CD4-positive, alpha-beta memory T cell (primary cell): Measurements from ENCODE around the gene KLHL35. TPM values are rescaled to one million over a fixed set of nuclear protein-coding genes. Genes with fewer than 3 reads are reported as not detected.

Experiments used
- CTCF ChIA-PET: fragments of 350-600 bp; sonication (Branson Sonifier 250); formaldehyde crosslinking; loops from one replicate; lab custom pipeline; 2021; ENCODE audit warnings: inconsistent platforms; ENCODE audit not compliant: partially characterized antibody; lab: Charles Lee
- POLR2A ChIA-PET: fragments of 350-600 bp; sonication (Branson Sonifier 250); formaldehyde crosslinking; loops from one replicate; lab custom pipeline; 2021; ENCODE audit not compliant: partially characterized antibody; lab: Charles Lee
- DNase-seq, 5 donors: peaks; one replicate each; pipeline versions ENCODE4 v3.0.0 to v3.0.0-alpha.2; 2020 to 2022; ENCODE audit warnings: mixed read lengths in 1 of 5
- H3K27ac ChIP-seq: one replicate; pipeline ENCODE4 v1.7.0; 2013; ENCODE audit warnings: low read depth, low read length
- H3K27me3 ChIP-seq: 2 replicates; pipeline ENCODE4 v1.7.0; 2013; ENCODE audit warnings: mild to moderate bottlenecking, low read length, moderate library complexity; ENCODE audit not compliant: insufficient read depth
- H3K36me3 ChIP-seq: 2 replicates; pipeline ENCODE4 v1.7.0; 2013; ENCODE audit warnings: mild to moderate bottlenecking, low read length, moderate library complexity; ENCODE audit not compliant: insufficient read depth
- H3K4me1 ChIP-seq: 2 replicates; pipeline ENCODE4 v1.7.0; 2013; ENCODE audit warnings: mild to moderate bottlenecking, low read length, moderate library complexity; ENCODE audit not compliant: insufficient read depth
- H3K4me3 ChIP-seq, 2 donors: one replicate each; pipeline ENCODE4 v1.7.0; 2013; ENCODE audit warnings: low read length in 2 of 2, mild to moderate bottlenecking in 1 of 2
- H3K9me3 ChIP-seq, 2 donors: one replicate each; pipeline ENCODE4 v1.7.0; 2013; ENCODE audit warnings: low read length in 2 of 2, control low read depth in 1 of 2; ENCODE audit not compliant: control insufficient read depth in 1 of 2
- H3K27ac Mint-ChIP-seq, 7 donors: one replicate each; pipeline ENCODE4 v1.8.0; 2020 to 2021; ENCODE audit warnings: mixed read lengths in 7 of 7, mild to moderate bottlenecking in 6 of 7, inconsistent platforms in 3 of 7, moderate library complexity in 3 of 7
- H3K27me3 Mint-ChIP-seq, 2 donors: one replicate each; pipeline ENCODE4 v1.8.0; 2020 to 2021; ENCODE audit warnings: mixed read lengths in 2 of 2
- H3K36me3 Mint-ChIP-seq, 2 donors: one replicate each; pipeline ENCODE4 v1.8.0; 2020 to 2021; ENCODE audit warnings: mixed read lengths in 2 of 2, inconsistent platforms in 1 of 2, mild to moderate bottlenecking in 1 of 2
- H3K4me1 Mint-ChIP-seq, 4 donors: one replicate each; pipeline ENCODE4 v1.8.0; 2020 to 2021; ENCODE audit warnings: mixed read lengths in 4 of 4, mild to moderate bottlenecking in 1 of 4
- H3K4me3 Mint-ChIP-seq, 8 donors: one replicate each; pipeline ENCODE4 v1.8.0; 2020 to 2021; ENCODE audit warnings: mixed read lengths in 8 of 8, mild to moderate bottlenecking in 7 of 8, moderate library complexity in 6 of 8, inconsistent platforms in 3 of 8
- H3K9me3 Mint-ChIP-seq, 8 donors: one replicate each; pipeline ENCODE4 v1.8.0; 2020 to 2021; ENCODE audit warnings: mixed read lengths in 8 of 8, mild to moderate bottlenecking in 5 of 8, inconsistent platforms in 3 of 8, moderate library complexity in 1 of 8
- intact Hi-C: fragments of 100-400 bp; cut with micrococcal nuclease; formaldehyde crosslinking; loops from one replicate; pipeline ENCODE4 v1.15.1; 2023
- polyA plus RNA-seq, 2 donors: library from polyadenylated mRNA; unstranded; fragments of 300-500 nt; fragmentation: Illumina TruSeq; gene quantifications; one replicate each; pipeline ENCODE4 v1.2.3, GENCODE V29; 2021
- total RNA-seq, 2 experiments: library from RNA; stranded (reverse); gene quantifications; one replicate each; pipeline ENCODE4 v1.2.3, GENCODE V29; 2021

KLHL35 gene
- total and polyA plus RNA-seq, 4 experiments from 2014 or later, result 0.93 to 1.5 (median 1.3) TPM

DNA sequence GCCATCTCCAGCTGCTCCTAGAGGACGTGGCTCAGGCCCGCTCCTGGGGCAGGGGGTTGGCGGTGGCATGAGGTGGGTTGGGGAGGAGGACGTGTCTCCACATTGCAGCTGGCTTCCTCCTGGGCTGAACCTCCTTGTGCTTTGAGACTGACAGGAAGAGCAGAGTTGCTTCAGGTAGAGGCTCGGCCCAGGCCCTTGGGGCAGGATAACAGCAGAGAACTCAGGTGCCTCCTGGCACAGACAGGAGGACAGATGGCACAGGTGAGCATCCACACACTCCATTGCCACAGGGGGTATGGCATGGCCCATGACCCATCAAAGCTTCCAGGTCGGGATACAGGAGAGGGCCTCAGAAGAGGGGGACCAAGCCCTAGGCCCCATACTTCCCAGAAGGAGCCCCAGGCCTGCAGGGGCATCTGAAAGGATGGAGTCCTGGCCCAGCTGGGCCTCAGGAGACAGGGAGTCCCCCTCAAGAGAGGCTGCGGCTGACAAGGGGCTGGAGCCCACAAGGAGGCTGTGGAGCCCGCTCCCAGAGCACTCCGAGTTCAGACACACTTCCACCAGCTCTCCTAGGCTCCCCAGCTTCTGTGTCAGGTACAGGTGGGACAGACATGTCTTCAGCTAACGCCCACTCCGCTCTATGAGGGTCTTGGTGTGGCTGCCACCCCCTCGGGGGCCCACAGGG is 2.0 kb upstream of the KLHL35 start:
- peak overlapping the region in 1 of 8 donors; percentile 48 for H3K4me3 Mint-ChIP-seq
- peaks cover 8 to 20% of the 10 kb centered on the region in 2 donors for H3K27me3 Mint-ChIP-seq
- H3K36me3 Mint-ChIP-seq, result peaks cover 27 to 39% of the 10 kb centered on the region in 2 donors
- H3K36me3 ChIP-seq, result peaks cover 4% of the 10 kb centered on the region
- H3K27ac ChIP-seq, result no peak overlapping the region
- ChIA-PET POLR2A (no interaction called here), CTCF (interaction anchor here (1.9 kb wide), 2 partner anchors 9 to 27 kb away, joined by 6 to 9 read pairs; no protein-coding TSS in a partner anchor)
- no peaks in the 10 kb centered on the region for H3K9me3 ChIP-seq
- no peak for DNase-seq
- H3K4me1 Mint-ChIP-seq, result peaks cover 6 to 24% (median 11%) of the 10 kb centered on the region in 4 donors
- H3K4me3 ChIP-seq, result no peak overlapping the region
- H3K27ac Mint-ChIP-seq, result peak overlapping the region in 1 of 7 donors; percentile 22
- peaks cover 0 to 2% (median 0%) of the 10 kb centered on the region in 8 donors for H3K9me3 Mint-ChIP-seq
- H3K27me3 ChIP-seq, result peaks cover 6% of the 10 kb centered on the region
- peaks cover 12% of the 10 kb centered on the region for H3K4me1 ChIP-seq
- intact Hi-C loops, result no loop called here

DNA sequence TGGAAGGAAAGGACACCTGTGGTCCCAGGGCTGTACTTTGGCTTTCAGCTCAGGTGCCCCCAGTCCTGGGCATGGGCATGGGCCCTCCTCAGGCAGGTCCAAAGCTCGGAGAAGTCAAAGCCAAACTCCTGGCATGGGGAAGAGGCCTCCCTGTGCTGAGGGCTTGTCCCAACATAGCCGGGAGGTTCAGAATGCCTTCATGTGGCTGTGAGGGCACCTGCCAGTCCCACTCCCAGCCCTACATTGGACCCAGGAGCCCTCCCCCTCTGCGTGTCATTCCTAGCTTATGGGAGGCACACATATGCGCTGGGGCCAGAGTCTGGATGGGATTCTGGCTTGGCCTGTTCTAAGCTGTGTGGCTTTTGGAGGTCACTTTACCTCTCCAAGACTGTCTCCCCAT is 1.0 kb upstream of the KLHL35 start:
- H3K9me3 ChIP-seq, result no peaks in the 10 kb centered on the region
- DNase-seq, result no peak
- intact Hi-C loops, result no loop called here
- H3K9me3 Mint-ChIP-seq, result peaks cover 0 to 5% (median 0%) of the 10 kb centered on the region in 8 donors
- peaks cover 9 to 29% (median 16%) of the 10 kb centered on the region in 4 donors for H3K4me1 Mint-ChIP-seq
- H3K36me3 Mint-ChIP-seq, result peaks cover 27 to 33% of the 10 kb centered on the region in 2 donors
- ChIA-PET POLR2A (no interaction called here), CTCF (interaction anchor here (1.0 to 1.9 kb wide), 3 partner anchors 12 to 99 kb away, joined by 4 to 9 read pairs (median 6); no protein-coding TSS in a partner anchor)
- H3K27ac ChIP-seq, result no peak overlapping the region
- H3K4me1 ChIP-seq, result peaks cover 19% of the 10 kb centered on the region
- no peak overlapping the region for H3K27ac Mint-ChIP-seq
- H3K27me3 Mint-ChIP-seq, result peaks cover 8 to 24% of the 10 kb centered on the region in 2 donors
- peaks cover 4% of the 10 kb centered on the region for H3K36me3 ChIP-seq
- H3K27me3 ChIP-seq, result peaks cover 6% of the 10 kb centered on the region
- no peak overlapping the region for H3K4me3 ChIP-seq
- no peak overlapping the region for H3K4me3 Mint-ChIP-seq

DNA sequence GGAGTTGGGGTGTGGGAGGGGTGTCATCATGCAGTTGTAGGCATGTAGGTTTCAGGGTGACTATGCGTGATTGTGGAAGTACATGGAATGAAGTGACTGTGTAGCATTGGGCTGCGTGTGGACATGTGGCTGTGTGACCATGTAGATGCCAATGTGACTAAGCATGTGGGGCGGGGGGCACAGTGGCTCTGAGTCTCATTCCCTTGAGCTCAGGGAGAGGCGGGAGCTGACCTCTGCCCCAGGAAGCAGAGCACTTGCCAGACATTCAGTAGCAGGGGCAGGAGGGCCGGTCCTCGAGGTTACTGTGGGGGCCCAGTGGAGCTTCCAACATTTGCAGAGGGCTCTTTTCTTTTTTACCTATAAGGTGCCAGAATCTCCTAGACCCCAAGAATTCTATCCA is 440 bp upstream of the KLHL35 start:
- DNase-seq, result no peak
- peaks cover 2% of the 10 kb centered on the region for H3K36me3 ChIP-seq
- POLR2A ChIA-PET, result no interaction called here
- Mint-ChIP-seq H3K4me3 (no peak overlapping the region), H3K9me3 (peaks cover 0 to 5% (median 0%) of the 10 kb centered on the region in 8 donors), H3K27me3 (peaks cover 8 to 24% of the 10 kb centered on the region in 2 donors), H3K36me3 (peaks cover 21 to 27% of the 10 kb centered on the region in 2 donors), H3K4me1 (peaks cover 11 to 35% (median 19%) of the 10 kb centered on the region in 4 donors), H3K27ac (peak overlapping the region in 1 of 7 donors; percentile 1)
- no peak overlapping the region for H3K27ac ChIP-seq
- no peaks in the 10 kb centered on the region for H3K9me3 ChIP-seq
- intact Hi-C loops, result no loop called here
- H3K4me1 ChIP-seq, result peaks cover 25% of the 10 kb centered on the region
- CTCF ChIA-PET, result interaction anchor here (1.0 to 1.9 kb wide), 3 partner anchors 12 to 100 kb away, joined by 4 to 9 read pairs (median 6); no protein-coding TSS in a partner anchor
- no peak overlapping the region for H3K4me3 ChIP-seq
- H3K27me3 ChIP-seq, result peaks cover 6% of the 10 kb centered on the region

DNA sequence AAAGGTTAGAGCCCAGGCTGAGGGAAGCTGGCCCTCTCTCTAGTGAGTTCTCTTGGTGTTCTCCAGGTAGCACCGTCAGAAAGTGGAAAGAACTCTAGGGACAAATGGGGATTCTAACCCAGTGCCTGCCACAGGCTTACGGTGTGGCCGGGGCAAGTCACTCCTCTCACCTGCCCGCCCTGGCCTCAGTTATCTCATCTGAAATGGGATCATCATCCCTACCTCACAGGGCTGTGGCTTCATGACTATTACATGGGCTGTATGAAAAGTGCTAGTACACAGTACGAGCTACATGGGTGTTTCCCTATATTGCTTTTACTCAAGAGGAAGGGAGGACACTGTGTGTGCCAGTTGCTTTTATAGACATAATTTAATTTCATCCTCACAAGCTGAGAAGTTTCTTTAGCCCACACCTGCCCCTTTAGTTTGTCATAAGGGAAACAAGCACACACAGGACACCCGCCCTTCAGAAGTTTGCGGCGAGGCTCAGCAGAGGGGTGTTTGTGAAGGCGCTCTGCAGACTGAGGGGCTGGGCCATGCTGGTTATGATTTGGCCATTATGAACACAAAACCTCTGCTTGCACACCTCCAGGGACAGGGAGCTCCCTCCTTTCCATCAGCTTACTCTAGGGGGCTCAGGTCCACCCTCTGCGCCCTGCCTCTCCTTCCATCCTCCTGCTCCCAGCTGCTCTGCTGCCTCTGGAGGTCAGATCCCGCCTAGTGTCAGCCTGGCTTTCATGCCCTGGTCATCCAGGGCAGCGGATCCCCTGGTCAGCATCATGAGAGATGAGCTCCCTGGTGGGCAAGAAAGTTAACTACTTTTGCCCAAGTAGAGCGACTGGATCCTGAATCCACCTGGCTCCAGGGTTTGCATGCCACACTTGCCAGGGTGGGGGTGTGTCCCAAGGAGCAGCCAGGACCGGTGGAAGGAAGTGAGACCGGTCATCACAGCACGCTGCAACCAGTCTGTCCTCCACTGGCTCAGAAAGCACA is 1.2 kb downstream of the KLHL35 start:
- intact Hi-C loops, result no loop called here
- POLR2A ChIA-PET, result interaction anchor here (4.2 kb wide), 1 partner anchor 30 kb away, joined by 39 read pairs; the partner anchor contains the start of gene RPS3

DNA sequence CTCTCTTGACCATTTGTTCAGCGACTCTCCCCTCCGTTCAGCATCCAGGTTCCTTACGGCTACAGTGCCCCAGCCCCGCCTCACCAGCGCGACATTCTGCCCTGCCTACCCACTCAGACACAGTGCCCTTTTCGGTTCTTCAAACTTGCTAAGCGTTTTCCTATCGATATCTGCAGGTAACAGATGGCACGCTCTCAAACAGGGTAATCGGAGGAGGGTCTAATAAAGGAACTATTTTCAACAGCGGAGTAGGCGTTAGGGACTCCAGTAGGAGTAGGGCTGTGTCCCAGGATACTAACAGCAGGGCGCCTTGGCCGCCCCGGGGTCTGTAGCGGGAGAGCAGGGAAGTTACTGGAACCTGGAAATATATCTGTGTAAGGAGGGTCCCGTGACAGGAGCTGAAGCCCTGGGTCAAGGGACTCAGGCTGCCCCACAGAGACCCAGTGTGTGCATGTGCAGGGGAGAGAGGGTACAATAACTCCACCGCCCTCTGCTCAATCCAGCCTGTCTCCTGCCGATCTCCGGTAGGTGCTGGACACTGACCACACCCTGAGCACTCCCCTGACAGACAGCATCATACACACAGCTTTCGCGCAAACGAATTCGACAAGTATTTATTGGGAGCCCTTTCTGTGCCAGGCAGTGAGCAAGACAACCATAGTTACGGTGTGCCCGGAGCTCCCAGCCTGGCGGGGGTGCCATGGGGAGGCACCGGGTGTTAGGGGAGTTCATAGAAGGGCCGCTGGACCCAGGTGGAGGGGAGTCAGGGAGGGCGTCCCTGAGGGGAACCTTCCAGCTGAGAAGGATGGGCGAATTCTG is 2.1 kb downstream of the KLHL35 start:
- H3K36me3 Mint-ChIP-seq, result peaks cover 7 to 15% of the 10 kb centered on the region in 2 donors
- no peak overlapping the region for H3K27ac ChIP-seq
- peak overlapping the region in 1 of 2 donors; percentile 54 for H3K4me3 ChIP-seq
- no peaks in the 10 kb centered on the region for H3K9me3 ChIP-seq
- no peaks in the 10 kb centered on the region for H3K36me3 ChIP-seq
- peaks cover 8 to 26% of the 10 kb centered on the region in 2 donors for H3K27me3 Mint-ChIP-seq
- CTCF ChIA-PET, result interaction anchor here (0.6 to 7.7 kb wide), 6 partner anchors 15 to 102 kb away, joined by 3 to 29 read pairs (median 5); partner anchors contain the start of gene RPS3
- POLR2A ChIA-PET, result interaction anchor here (1.0 to 4.2 kb wide), 9 partner anchors 23 to 155 kb away, joined by 3 to 39 read pairs (median 6); partner anchors contain the start of genes GDPD5, RPS3 and SERPINH1
- peaks cover 6% of the 10 kb centered on the region for H3K27me3 ChIP-seq
- peak overlapping the region; percentile 47 to 96 (median 80) for H3K27ac Mint-ChIP-seq
- intact Hi-C loops, result loop anchor here (1.0 kb wide), 1 partner anchor 32 kb away; the partner anchor contains the start of gene RPS3
- H3K4me1 ChIP-seq, result peaks cover 25% of the 10 kb centered on the region
- H3K9me3 Mint-ChIP-seq, result peaks cover 0 to 5% (median 0%) of the 10 kb centered on the region in 8 donors
- DNase-seq, result no peak
- peak overlapping the region; percentile 81 to 97 (median 86) for H3K4me3 Mint-ChIP-seq
- H3K4me1 Mint-ChIP-seq, result peaks cover 13 to 43% (median 22%) of the 10 kb centered on the region in 4 donors

More for the DNA sequence above, 1.2 kb downstream of the KLHL35 start:
- Histone ChIP-seq H3K27me3 (peaks cover 6% of the 10 kb centered on the region), H3K36me3 (no peaks in the 10 kb centered on the region), H3K9me3 (no peaks in the 10 kb centered on the region), H3K4me1 (peaks cover 25% of the 10 kb centered on the region), H3K4me3 (no peak overlapping the region), H3K27ac (no peak overlapping the region)
- peaks cover 14 to 22% of the 10 kb centered on the region in 2 donors for H3K36me3 Mint-ChIP-seq
- H3K27ac Mint-ChIP-seq, result peak overlapping the region in 2 of 7 donors; percentile 29 to 78
- peaks cover 0 to 5% (median 0%) of the 10 kb centered on the region in 8 donors for H3K9me3 Mint-ChIP-seq
- DNase-seq, result no peak
- CTCF ChIA-PET, result interaction anchor here (1.3 to 1.8 kb wide), 3 partner anchors 14 to 100 kb away, joined by 3 to 6 read pairs (median 5); no protein-coding TSS in a partner anchor
- H3K4me3 Mint-ChIP-seq, result peak overlapping the region in 4 of 8 donors; percentile 60 to 88 (median 85)
- peaks cover 13 to 43% (median 22%) of the 10 kb centered on the region in 4 donors for H3K4me1 Mint-ChIP-seq
- H3K27me3 Mint-ChIP-seq, result peaks cover 8 to 26% of the 10 kb centered on the region in 2 donors
